Measurements from ENCODE around the gene STARD3.

- TF ChIP-seq, protein P1, sequence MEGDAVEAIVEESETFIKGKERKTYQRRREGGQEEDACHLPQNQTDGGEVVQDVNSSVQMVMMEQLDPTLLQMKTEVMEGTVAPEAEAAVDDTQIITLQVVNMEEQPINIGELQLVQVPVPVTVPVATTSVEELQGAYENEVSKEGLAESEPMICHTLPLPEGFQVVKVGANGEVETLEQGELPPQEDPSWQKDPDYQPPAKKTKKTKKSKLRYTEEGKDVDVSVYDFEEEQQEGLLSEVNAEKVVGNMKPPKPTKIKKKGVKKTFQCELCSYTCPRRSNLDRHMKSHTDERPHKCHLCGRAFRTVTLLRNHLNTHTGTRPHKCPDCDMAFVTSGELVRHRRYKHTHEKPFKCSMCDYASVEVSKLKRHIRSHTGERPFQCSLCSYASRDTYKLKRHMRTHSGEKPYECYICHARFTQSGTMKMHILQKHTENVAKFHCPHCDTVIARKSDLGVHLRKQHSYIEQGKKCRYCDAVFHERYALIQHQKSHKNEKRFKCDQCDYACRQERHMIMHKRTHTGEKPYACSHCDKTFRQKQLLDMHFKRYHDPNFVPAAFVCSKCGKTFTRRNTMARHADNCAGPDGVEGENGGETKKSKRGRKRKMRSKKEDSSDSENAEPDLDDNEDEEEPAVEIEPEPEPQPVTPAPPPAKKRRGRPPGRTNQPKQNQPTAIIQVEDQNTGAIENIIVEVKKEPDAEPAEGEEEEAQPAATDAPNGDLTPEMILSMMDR (IDR thresholded peaks at IDR 0.05; ENCODE audit: low read length), result no peak
- no peak for TF ChIP-seq EZH2 (IDR thresholded peaks at IDR 0.05; ENCODE audit: borderline replicate concordance, low read length)
Measured at GRCh38 chr17:39697961-39698360, 61.0 kb downstream of the STARD3 start.
